Hematopoietic multipotent progenitor cell treated with erythropoietin and hydrocortisone succinate and interleukin-3 and kit ligand, for 15 days (in vitro differentiated cells): ENCODE results near the gene TRERF1.

ENCODE experiments used
- DNase-seq: peaks from one replicate; pipeline ENCODE4 v3.0.0-alpha.2; 2015; ENCODE audit warnings: low spot score

TRERF1 gene

GRCh38 chr6:42426191-42426590 lies 25.5 kb downstream of the TRERF1 start:
- DNase-seq = no peak

GRCh38 chr6:42424906-42425474 lies 26.7 kb downstream of the TRERF1 start:
- no peak for DNase-seq

GRCh38 chr6:42423244-42423643 lies 28.5 kb downstream of the TRERF1 start:
- DNase-seq = no peak

- DNase-seq = no peak
Measured at GRCh38 chr6:42420741-42421140, 31.0 kb downstream of the TRERF1 start.

DNA sequence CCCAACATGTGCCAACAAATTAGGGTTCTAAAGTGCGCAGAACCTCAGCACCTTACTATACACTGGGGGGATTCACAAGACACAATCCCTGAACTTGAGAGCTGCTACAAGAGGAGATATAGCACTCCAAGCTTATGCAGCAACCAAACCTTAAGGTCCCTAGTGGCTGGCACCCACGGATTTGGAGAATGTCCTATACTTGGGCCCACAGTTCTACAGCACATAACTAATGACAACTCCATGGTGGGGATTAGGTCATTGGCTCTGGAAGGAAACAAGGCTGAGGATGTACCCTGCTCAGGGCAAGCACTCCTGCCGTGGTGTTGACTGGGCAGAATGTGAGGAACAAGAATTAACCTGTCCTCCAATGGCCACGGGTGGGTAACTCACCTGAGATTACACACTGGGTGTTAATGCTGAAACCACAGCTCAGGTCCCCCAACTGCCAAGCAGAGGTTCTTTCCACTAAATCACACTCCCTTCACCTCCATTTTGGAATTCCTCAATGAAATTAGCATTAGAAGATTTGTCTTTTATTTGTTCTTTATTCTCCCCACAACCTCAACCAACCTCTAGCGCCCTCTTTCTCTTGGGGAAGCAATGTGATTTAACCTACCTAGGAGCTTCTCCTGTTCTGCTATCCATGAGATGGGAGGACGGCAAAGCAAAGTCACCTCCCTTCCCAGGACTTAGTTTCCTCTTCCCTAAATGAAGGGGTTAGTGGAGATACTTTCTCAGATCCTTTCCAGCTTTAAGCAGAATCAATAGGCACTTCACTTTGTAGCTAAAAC lies 32.0 kb downstream of the TRERF1 start:
- no peak for DNase-seq

DNA sequence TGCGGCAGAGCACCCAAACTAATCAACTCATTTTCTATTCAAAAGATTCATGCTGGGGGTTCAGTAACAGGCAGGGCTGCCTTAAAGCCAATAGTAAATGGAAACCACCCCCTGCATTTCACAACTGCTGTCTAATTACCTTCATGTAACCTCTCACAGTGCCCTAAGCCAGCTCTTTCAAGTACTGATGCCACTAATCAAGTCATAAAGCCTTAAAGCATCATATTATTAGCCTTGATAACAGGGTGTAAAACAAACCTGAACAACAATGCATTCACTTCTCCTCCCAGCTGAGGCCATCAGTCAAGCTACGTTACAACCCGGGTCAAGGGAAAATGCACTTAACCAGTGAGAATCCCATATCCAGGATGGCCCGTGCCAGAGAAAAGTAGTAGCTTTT lies 33.0 kb downstream of the TRERF1 start:
- DNase-seq = no peak

DNA sequence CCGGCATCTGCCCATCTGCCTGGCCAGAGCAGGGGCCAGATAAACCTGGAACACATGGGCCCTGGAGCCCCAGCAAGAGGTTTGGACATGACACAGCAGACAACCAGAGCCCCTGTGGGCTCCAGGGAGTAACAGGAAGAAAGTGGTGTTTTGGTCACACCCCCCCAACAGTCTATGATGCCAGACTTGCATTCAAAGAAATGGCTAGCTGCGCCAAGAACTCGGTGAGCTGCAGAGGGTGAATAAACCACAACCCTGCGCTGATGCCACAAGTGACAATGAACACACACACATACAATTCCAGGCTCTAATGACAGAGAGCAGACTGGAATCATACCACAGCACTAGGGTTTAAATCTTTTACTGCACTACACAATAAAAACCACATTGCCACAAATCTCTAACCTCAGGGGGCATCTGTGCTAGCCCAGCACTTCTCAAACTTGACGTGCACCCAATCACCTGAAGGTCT lies 34.0 kb downstream of the TRERF1 start:
- no peak for DNase-seq

GRCh38 chr6:42411406-42411805 lies 40.3 kb downstream of the TRERF1 start:
- DNase-seq = no peak

DNA sequence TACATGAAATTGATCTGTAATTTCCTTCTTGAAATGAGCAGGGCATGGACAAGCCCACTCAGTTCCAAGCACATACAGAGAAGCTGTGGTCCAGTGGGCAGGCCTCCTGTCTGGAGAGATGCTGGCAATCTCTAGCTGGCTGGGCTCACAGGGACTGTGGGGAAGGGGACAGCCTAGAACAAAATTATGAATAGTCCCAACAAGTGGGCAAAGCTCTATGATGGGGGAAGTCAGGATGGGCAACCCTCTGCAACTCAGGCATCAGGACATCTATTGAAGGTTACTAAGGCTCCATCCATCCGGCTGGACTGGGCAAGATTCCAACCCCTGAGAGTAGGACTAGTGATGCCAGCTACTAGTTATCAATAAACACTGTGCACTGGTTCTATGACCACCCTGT lies 40.9 kb downstream of the TRERF1 start:
- DNase-seq = no peak

GRCh38 chr6:42409581-42409980 lies 42.1 kb downstream of the TRERF1 start:
- no peak for DNase-seq

GRCh38 chr6:42407379-42407778 lies 44.3 kb downstream of the TRERF1 start:
- no peak for DNase-seq

- DNase-seq = no peak
Measured at GRCh38 chr6:42406306-42407280, 45.1 kb downstream of the TRERF1 start.

- no peak for DNase-seq
Measured at GRCh38 chr6:42405021-42405420, 46.7 kb downstream of the TRERF1 start.

GRCh38 chr6:42404484-42404883 lies 47.2 kb downstream of the TRERF1 start:
- no peak for DNase-seq

DNA sequence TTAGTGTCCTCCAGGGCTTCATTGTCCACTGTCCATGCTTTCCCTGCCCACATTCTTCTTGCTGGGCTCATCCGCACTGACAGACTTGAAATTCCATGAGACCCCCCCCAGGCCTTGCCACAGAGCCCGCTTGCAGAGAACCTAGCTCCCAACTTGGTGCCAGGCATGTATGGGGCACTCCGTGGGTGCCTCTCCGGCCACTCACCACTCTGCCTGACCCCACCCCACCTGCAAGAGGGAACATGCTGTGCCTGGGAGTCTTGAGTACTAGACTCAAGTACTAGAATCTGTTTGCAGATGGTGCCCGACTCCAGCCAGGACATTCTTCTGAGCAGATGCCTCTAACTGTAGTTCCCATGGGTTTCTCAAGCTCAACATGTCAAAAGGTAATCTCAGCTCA lies 47.9 kb downstream of the TRERF1 start:
- no peak for DNase-seq

- no peak for DNase-seq
Measured at GRCh38 chr6:42403421-42403820, 48.3 kb downstream of the TRERF1 start.

DNA sequence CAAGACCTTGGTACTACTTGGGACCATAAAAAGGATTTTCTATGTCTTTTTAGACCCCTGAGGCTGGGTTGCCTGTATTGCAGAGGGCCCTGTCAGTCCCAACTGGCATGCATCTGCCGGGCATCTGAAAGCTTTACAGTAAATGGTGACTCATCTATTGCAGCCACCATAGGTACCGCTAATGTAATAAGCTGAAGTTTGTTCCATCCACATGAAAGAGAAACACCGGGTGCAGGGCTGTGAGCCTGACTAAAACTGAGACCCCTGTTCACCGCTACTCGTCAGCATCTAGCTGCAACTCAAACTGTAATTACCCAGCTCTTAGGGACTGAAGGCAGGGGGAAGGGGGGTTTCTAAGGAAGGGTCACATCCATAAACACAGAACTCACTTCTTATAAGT lies 49.5 kb downstream of the TRERF1 start:
- DNase-seq = no peak

GRCh38 chr6:42401613-42401951 lies 50.1 kb downstream of the TRERF1 start:
- DNase-seq = no peak

DNA sequence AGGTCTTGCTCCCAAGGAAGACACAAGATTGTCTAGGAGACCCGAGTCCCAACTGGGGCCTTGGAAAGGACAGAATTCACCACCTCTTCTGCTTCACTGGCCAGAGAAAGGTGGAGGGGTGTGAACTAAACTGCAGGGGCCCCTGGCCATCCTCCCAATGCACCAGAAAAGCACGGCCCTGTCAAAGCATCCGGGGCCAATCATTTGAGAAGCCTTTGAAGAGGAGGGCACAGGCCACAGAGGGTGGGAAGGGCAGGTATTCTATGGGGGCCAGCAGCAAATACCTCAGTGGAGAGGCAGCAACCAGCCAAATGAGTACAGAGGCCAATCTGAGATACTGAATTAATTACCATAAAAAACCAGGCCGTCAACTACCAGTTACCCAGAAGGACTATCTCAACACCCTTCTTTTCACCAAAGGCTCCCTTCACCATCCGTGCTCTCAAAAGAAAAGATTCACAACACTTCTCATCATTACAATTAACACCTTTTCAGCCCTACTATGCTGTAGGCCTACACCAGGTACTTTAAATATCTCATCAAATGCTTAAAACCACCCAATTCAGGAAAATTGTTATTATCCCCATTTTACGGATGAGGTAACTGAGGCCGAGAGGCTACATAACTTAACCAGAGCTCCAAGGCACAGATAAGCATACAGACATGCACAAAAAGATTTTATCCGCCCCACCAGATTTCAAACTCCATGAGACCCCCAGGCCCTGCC lies 50.7 kb downstream of the TRERF1 start:
- no peak for DNase-seq

GRCh38 chr6:42400061-42400760 lies 51.5 kb downstream of the TRERF1 start:
- no peak for DNase-seq

GRCh38 chr6:42396720-42397119 lies 55.0 kb downstream of the TRERF1 start:
- no peak for DNase-seq
